Astrocyte (in vitro differentiated cells and primary cell): ENCODE results near the gene USP36.

Experiments used
- CTCF ChIP-seq: IDR thresholded peaks from 2 replicates; pipeline ENCODE4 v1.5.1; 2011; ENCODE audit warnings: low read depth, mild to moderate bottlenecking, inconsistent platforms, low read length, moderate library complexity; ENCODE audit not compliant: insufficient read depth
- EZH2 ChIP-seq: IDR thresholded peaks from 2 replicates; pipeline ENCODE4 v1.6.1; 2012; ENCODE audit warnings: mild to moderate bottlenecking, low read length, inconsistent platforms; ENCODE audit not compliant: insufficient read depth

GRCh38 chr17:78884148-78884825, 43.7 kb upstream of the USP36 start:
- no peak for TF ChIP-seq EZH2
- no peak for TF ChIP-seq CTCF
